ENCODE results near the gene PHYKPL.

DNA sequence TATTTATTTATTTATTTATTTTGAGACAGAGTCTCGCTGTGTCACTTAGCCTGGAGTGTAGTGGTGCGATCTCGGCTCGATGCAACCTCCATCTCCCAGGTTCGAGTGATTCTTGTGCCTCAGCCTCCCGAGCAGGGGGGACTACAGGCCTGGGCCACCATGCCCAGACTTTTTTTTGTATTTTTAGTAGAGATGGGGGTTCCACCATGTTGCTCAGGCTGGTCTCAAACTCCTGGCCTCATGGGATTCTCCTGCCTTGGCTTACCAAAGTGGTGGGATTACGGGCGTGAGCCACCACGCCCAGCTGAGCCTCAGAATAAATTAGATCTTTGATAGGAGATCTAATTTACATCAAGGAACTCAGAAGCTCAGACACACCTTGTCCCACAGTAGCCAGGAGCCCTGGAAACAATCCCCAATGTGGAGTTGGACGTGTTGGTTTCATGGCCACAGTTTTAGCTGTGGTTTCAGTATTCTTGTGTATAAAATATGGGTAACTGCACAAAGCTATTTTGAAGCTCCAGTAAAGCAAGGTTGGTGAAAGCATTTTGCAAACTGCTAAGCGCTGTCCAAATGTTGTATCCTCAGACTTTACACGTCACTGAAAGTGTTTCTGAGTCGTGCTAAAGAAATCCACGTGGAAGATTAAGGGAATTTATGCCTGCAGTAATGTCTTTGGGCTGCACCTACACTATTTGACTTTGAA, 31.2 kb downstream of the PHYKPL start:
- no peak for TF ChIP-seq CTCF (IDR thresholded peaks at IDR 0.05)
- TF ChIP-seq POLR2A (IDR thresholded peaks at IDR 0.05): no peak
